IMR-90 (cell line): ENCODE measurements around the gene HOXC10. TPM values are rescaled to one million over a fixed set of nuclear protein-coding genes. Genes with fewer than 3 reads are reported as not detected.

Experiments
- ATAC-seq: fragments of 200-7000 bp; cut with Tn5 transposase; 2 replicates; pipeline ENCODE4 v1.9.1; 2020; ENCODE audit warnings: low read depth, mild to moderate bottlenecking, moderate library complexity
- BruUV-seq: library from RNA; stranded (reverse); fragments of 400-500 nt; replicated peaks from 2 replicates; lab custom pipeline; 2021; lab: Mats Ljungman, UMichigan
- CTCF ChIA-PET: fragments of 300-600 bp; formaldehyde crosslinking; extraction: SDS; loops from one replicate; lab custom pipeline; 2021; ENCODE audit warnings: antibody characterized with exemption; lab: Yijun Ruan, JAX
- POLR2A ChIA-PET: fragments of 300-600 bp; sonication (Branson Sonifier 250); formaldehyde crosslinking; loops from one replicate; lab custom pipeline; 2022; ENCODE audit warnings: antibody characterized with exemption; ENCODE audit not compliant: unreplicated experiment; lab: Charles Lee
- DNase-seq: peaks from one replicate; pipeline ENCODE4 v3.0.0; 2013
- H2AFZ ChIP-seq: replicated peaks from 2 replicates; pipeline ENCODE3; 2013; ENCODE audit warnings: low read length, mild to moderate bottlenecking; ENCODE audit not compliant: poor library complexity
- H2AK5ac ChIP-seq: 2 replicates; pipeline ENCODE4 v1.6.1; 2013; ENCODE audit warnings: low read depth, low read length, inconsistent platforms
- H2AK9ac ChIP-seq: replicated peaks from 2 replicates; pipeline ENCODE3; 2013; ENCODE audit warnings: mild to moderate bottlenecking, low read depth, low read length, moderate library complexity; ENCODE audit not compliant: poor library complexity
- H2BK120ac ChIP-seq: 2 replicates; pipeline ENCODE4 v1.6.1; 2013; ENCODE audit warnings: low read depth, low read length, inconsistent platforms
- H2BK15ac ChIP-seq: 3 replicates; pipeline ENCODE4 v1.6.1; 2013; ENCODE audit warnings: low read depth, low read length, inconsistent platforms
- H2BK20ac ChIP-seq: 2 replicates; pipeline ENCODE4 v1.6.1; 2013; ENCODE audit warnings: low read depth, mild to moderate bottlenecking, inconsistent platforms, low read length, moderate library complexity
- H2BK5ac ChIP-seq: 2 replicates; pipeline ENCODE4 v1.6.1; 2013; ENCODE audit warnings: mild to moderate bottlenecking, low read depth, low read length, inconsistent platforms; ENCODE audit not compliant: poor library complexity, severe bottlenecking
- H3K14ac ChIP-seq: replicated peaks from 2 replicates; pipeline ENCODE4 v1.6.1; 2013; ENCODE audit warnings: low read depth, low read length, inconsistent platforms
- H3K18ac ChIP-seq: 2 replicates; pipeline ENCODE4 v1.6.1; 2013; ENCODE audit warnings: low read depth, low read length, control low read depth
- H3K23ac ChIP-seq: 2 replicates; pipeline ENCODE4 v1.6.1; 2013; ENCODE audit warnings: low read depth, low read length, inconsistent platforms
- H3K27ac ChIP-seq: 2 replicates; pipeline ENCODE4 v1.5.1; 2013; ENCODE audit warnings: mild to moderate bottlenecking, control low read depth, low read length; ENCODE audit not compliant: insufficient read depth
- H3K27me3 ChIP-seq: 2 replicates; pipeline ENCODE4 v1.6.1; 2013; ENCODE audit warnings: low read length; ENCODE audit not compliant: control insufficient read depth, insufficient read depth
- H3K36me3 ChIP-seq: 2 replicates; pipeline ENCODE4 v1.6.1; 2013; ENCODE audit warnings: low read length, mixed read lengths; ENCODE audit not compliant: control insufficient read depth, insufficient read depth
- H3K4ac ChIP-seq: 2 replicates; pipeline ENCODE4 v1.6.1; 2013; ENCODE audit warnings: low read depth, low read length, inconsistent platforms
- H3K4me1 ChIP-seq: 2 replicates; pipeline ENCODE4 v1.6.1; 2013; ENCODE audit warnings: low read length, mixed read lengths; ENCODE audit not compliant: control insufficient read depth, insufficient read depth
- H3K4me2 ChIP-seq: 2 replicates; pipeline ENCODE4 v1.6.1; 2013; ENCODE audit warnings: low read depth, mild to moderate bottlenecking, control low read depth, low read length, moderate library complexity
- H3K4me3 ChIP-seq: 2 replicates; pipeline ENCODE4 v1.5.1; 2013; ENCODE audit warnings: low read depth, mild to moderate bottlenecking, control low read depth, low read length, moderate library complexity; ENCODE audit not compliant: insufficient read depth
- H3K56ac ChIP-seq: 2 replicates; pipeline ENCODE4 v1.6.1; 2013; ENCODE audit warnings: low read length, inconsistent platforms; ENCODE audit not compliant: insufficient read depth; ENCODE audit errors: extremely low read depth
- H3K79me1 ChIP-seq, 2 experiments: 2 replicates each; pipeline ENCODE4 v1.6.1; 2013; ENCODE audit warnings: low read length in 2 of 2, inconsistent platforms in 1 of 2, low read depth in 1 of 2
- H3K9ac ChIP-seq: 2 replicates; pipeline ENCODE4 v1.6.1; 2013; ENCODE audit warnings: low read depth, low read length, control low read depth
- H3K9me1 ChIP-seq: 2 replicates; pipeline ENCODE4 v1.6.1; 2013; ENCODE audit warnings: low read length, inconsistent platforms; ENCODE audit not compliant: insufficient read depth
- H3K9me3 ChIP-seq: 2 replicates; pipeline ENCODE4 v1.6.1; 2013; ENCODE audit warnings: low read length; ENCODE audit not compliant: control insufficient read depth, insufficient read depth
- H4K20me1 ChIP-seq: 2 replicates; pipeline ENCODE4 v1.6.1; 2013; ENCODE audit warnings: low read length, inconsistent platforms; ENCODE audit not compliant: insufficient read depth
- H4K5ac ChIP-seq: 2 replicates; pipeline ENCODE4 v1.6.1; 2013; ENCODE audit warnings: mild to moderate bottlenecking, low read depth, low read length, control low read depth
- H4K8ac ChIP-seq, 2 experiments: 2 replicates each; pipeline ENCODE4 v1.6.1; 2013; ENCODE audit warnings: low read depth in 2 of 2, low read length in 2 of 2, control low read depth in 1 of 2, inconsistent platforms in 1 of 2
- H4K91ac ChIP-seq: 2 replicates; pipeline ENCODE4 v1.6.1; 2013; ENCODE audit warnings: low read depth, low read length, inconsistent platforms; ENCODE audit not compliant: insufficient read depth
- BHLHE40 ChIP-seq: fragments of 150-350 bp; IDR thresholded peaks from 2 replicates; pipeline ENCODE4 v1.6.1; 2016; ENCODE audit warnings: mild to moderate bottlenecking, low read depth, low read length
- CEBPB ChIP-seq: IDR thresholded peaks from 2 replicates; pipeline ENCODE4 v1.6.1; 2012; ENCODE audit warnings: low read depth, low read length, improper control_type of control experiment
- CHD1 ChIP-seq: IDR thresholded peaks from 2 replicates; pipeline ENCODE4 v1.6.1; 2012; ENCODE audit warnings: low read depth, low read length, improper control_type of control experiment
- CTCF ChIP-seq: conservative IDR thresholded peaks from 2 replicates; pipeline ENCODE4 v1.5.1; 2012; ENCODE audit warnings: mild to moderate bottlenecking, low read depth, low read length, improper control_type of control experiment
- MAZ ChIP-seq: IDR thresholded peaks from 2 replicates; pipeline ENCODE4 v1.6.1; 2012; ENCODE audit warnings: low read depth, mild to moderate bottlenecking, low read length, improper control_type of control experiment, moderate library complexity, borderline replicate concordance
- NFE2L2 ChIP-seq: fragments of 150-350 bp; IDR thresholded peaks from 2 replicates; pipeline ENCODE4 v1.6.1; 2016; ENCODE audit warnings: low read depth, mild to moderate bottlenecking, low read length
- POLR2A ChIP-seq: IDR thresholded peaks from 2 replicates; pipeline ENCODE4 v1.6.1; 2012; ENCODE audit warnings: mild to moderate bottlenecking, low read depth, low read length
- RAD21 ChIP-seq: IDR thresholded peaks from 2 replicates; pipeline ENCODE4 v1.6.1; 2012; ENCODE audit warnings: low read length, improper control_type of control experiment
- RFX5 ChIP-seq: IDR thresholded peaks from 2 replicates; pipeline ENCODE4 v1.8.0; 2012; ENCODE audit warnings: low read depth, mild to moderate bottlenecking, low read length, moderate library complexity
- SMC3 ChIP-seq: fragments of 150-350 bp; IDR thresholded peaks from 2 replicates; pipeline ENCODE4 v1.6.1; 2016; ENCODE audit warnings: low read depth, mild to moderate bottlenecking, antibody characterized with exemption, low read length, moderate library complexity
- USF2 ChIP-seq: fragments of 150-350 bp; IDR thresholded peaks from 2 replicates; pipeline ENCODE4 v1.6.1; 2017; ENCODE audit warnings: mild to moderate bottlenecking, antibody characterized with exemption, low read length, low read depth
- WGBS, 2 experiments: methylation state at CpG; one replicate each; pipeline versions ENCODE4 v1.1.5 to v1.1.7; 2013; ENCODE audit warnings: missing lambda C conversion rate in 2 of 2; ENCODE audit not compliant: insufficient read length in 1 of 2; ENCODE audit errors: extremely low coverage in 2 of 2; 5-methylcytosine and 5-hydroxymethylcytosine counted together
- dilution Hi-C: fragments of 300-500 bp; cut with HindIII; formaldehyde crosslinking; loops from one replicate; pipeline ENCODE4 v1.14.3; 2018; ENCODE audit warnings: low sequenced_read_pairs; ENCODE audit not compliant: unreplicated experiment
- in situ Hi-C: fragments of 300-500 bp; cut with MboI; formaldehyde crosslinking; loops from 3 replicates; pipeline ENCODE4 v1.14.3; 2019; ENCODE audit warnings: low sequenced_read_pairs, inconsistent platforms, mixed read lengths
- intact Hi-C: fragments of 100-400 bp; cut with micrococcal nuclease; formaldehyde crosslinking; loops from 2 replicates; pipeline ENCODE4 v1.10.0; 2022
- polyA plus RNA-seq, 3 experiments: library from polyadenylated mRNA; depleted of rRNA; stranded (reverse); fragments of >200 nt; gene quantifications; 2 replicates each; pipeline ENCODE4 v1.2.3, GENCODE V29; 2012; ENCODE audit warnings: low replicate concordance in 1 of 3
- total RNA-seq: library from RNA; depleted of rRNA; stranded (reverse); fragments of >200 nt; gene quantifications from 2 replicates; pipeline ENCODE4 v1.2.3, GENCODE V29; 2012

Gene HOXC10
- total and polyA plus RNA-seq, 2 of the 4 experiments (the other 2 are of a cell fraction), result 0.15 TPM; not detected in 1

- 16% methylated on average over 18 of the region's 39 CpGs; no CpG with 5 or more reads in 1 of the 2 experiments for WGBS, 2 experiments
- no TSS peak for BruUV-seq
- in situ Hi-C loops (loop anchor here (5.0 kb wide), 1 partner anchor 186 kb away; no protein-coding TSS in a partner anchor), dilution Hi-C loops (no loop called here), intact Hi-C loops (loop anchor here (1.0 to 10.0 kb wide), 5 partner anchors 185 to 353 kb away; no protein-coding TSS in a partner anchor)
- POLR2A ChIA-PET, result interaction anchor here (0.5 kb wide), 1 partner anchor 155 kb away, joined by 4 read pairs; no protein-coding TSS in a partner anchor
- Histone ChIP-seq H3K9me1 (no peaks in the 10 kb centered on the region), H4K20me1 (no peaks in the 10 kb centered on the region), H3K4me3 (no peak overlapping the region), H3K4me2 (peak overlapping the region; percentile 64; the same call in 1 of the 2 replicates), H4K8ac (no peak overlapping the region), H3K18ac (no peak overlapping the region), H3K4ac (no peak overlapping the region), H2AK5ac (no peak overlapping the region), H4K91ac (no peak overlapping the region), H3K36me3 (no peaks in the 10 kb centered on the region), H3K23ac (no peak overlapping the region), H2AFZ (peak overlapping the region; percentile 88), H3K56ac (no peak overlapping the region), H2BK120ac (no peak overlapping the region), H3K4me1 (no peaks in the 10 kb centered on the region), H2BK20ac (no peak overlapping the region), H4K5ac (no peak overlapping the region), H2BK15ac (no peak overlapping the region), H3K9me3 (no peaks in the 10 kb centered on the region), H3K79me1 (no peaks in the 10 kb centered on the region), H2AK9ac (no peak overlapping the region), H3K14ac (no peak overlapping the region), H2BK5ac (no peak overlapping the region), H3K27ac (no peak overlapping the region), H3K9ac (peak overlapping the region; percentile 42; the same call in 1 of the 2 replicates), H3K27me3 (peaks cover 90% of the 10 kb centered on the region)
- CTCF ChIA-PET, result interaction anchor here (0.6 to 1.9 kb wide), 7 partner anchors 181 to 200 kb away, joined by 3 to 18 read pairs (median 4); partner anchors contain the start of gene SMUG1
- ATAC-seq, result peak; percentile 93
- TF ChIP-seq POLR2A (no peak), BHLHE40 (no peak), RAD21 (peak; percentile 93), RFX5 (no peak), CEBPB (no peak), CTCF (peak; percentile 95), NFE2L2 (no peak), USF2 (no peak), CHD1 (no peak), SMC3 (peak; percentile 88), MAZ (no peak)
- DNase-seq, result peak; percentile 62
These were observed 21.1 kb downstream of the HOXC10 start for GRCh38 chr12:54005853-54006558.
